Activated CD4-positive, CD25-positive, alpha-beta regulatory T cell treated with anti-CD3 and anti-CD28 coated beads, Interleukin-2, amount 50 U/mL, for 16 hours (primary cell): ENCODE results near the gene B3GNT3.
A peak's percentile ranks its signal among the peaks of the same experiment; 100 is the strongest.

Experiments used
- DNase-seq: peaks from one replicate; pipeline ENCODE4 v3.0.0-alpha.2; 2020; ENCODE audit warnings: low read depth, low spot score

The B3GNT3 gene

DNA sequence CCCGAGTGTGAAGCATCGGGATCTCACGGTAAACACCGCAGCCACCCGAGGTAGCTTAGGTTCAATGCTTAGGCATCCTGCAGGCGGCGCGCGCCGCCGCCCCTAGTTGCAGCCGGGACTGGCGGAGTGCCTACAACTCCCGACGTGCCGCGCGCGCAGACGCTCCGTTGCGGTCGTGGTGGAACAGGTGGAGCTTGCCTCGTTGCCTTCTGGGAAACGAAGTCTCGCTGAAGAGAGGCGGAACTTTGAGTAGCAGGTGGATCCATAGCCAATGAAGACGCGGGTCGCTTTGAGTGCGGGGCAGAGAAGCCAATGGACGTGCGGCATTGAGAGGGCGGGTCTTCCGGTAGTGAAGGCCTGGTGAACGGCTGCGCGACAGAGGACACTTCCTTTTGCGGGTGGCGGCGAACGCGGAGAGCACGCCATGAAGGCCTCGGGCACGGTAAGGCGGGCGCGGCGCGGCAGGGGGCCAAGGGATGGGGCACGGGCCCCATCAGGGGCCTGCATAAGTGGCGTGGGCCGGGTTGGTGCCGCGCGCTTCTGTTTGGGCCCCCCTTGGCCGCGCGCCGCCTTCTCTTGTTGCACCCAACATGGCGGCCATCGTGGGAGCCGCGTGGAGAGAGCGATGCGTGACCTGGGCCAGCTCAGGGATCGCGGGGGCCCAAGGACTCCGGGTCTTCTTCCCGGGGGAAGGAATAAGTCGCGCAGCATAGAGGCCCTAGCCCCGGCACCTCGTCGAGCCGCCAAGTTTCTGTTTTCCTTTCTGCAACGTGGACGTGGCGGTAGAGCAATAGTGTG, 64.8 kb downstream of the B3GNT3 start, which contains the start of gene RPL18A:
Gene RPL18A, plus strand, starts transcription at position 378 of the 798 bp plus-strand sequence. Its CDS starts 47 bp downstream, at position 425.
- peak; percentile 100 for DNase-seq

- DNase-seq: no peak
These were observed 65.5 kb downstream of the B3GNT3 start for GRCh38 chr19:17860331-17860992.

DNA sequence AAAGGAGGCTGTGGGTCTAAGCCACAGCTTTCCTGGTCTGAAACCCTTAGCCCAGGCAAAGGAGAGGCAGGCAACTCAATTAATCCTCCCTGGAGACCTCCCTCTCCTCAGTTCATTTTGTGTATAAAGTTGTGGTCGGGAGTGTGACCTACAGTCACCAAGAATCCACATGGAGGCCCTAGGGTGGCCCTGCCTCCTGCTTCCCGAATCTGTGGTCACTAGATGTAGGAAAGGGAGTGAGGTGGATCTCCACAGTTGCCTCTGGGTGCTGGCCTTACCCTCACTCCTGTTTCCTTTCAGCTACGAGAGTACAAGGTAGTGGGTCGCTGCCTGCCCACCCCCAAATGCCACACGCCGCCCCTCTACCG, 66.0 kb downstream of the B3GNT3 start:
- no peak for DNase-seq

- no peak for DNase-seq
These were observed 66.8 kb downstream of the B3GNT3 start for GRCh38 chr19:17861542-17862402.

GRCh38 chr19:17862711-17863519, 68.0 kb downstream of the B3GNT3 start:
- no peak for DNase-seq
